Endothelial cell (in vitro differentiated cells): ENCODE measurements around the gene RHOT1. TPM values are rescaled to one million over a fixed set of nuclear protein-coding genes. Genes with fewer than 3 reads are reported as not detected.
"Not testable (repeated sequence)": the region's sequence is repeated elsewhere in the genome, so short reads cannot be mapped to it uniquely, and the experiment has no call there.

Experiments
- DNase-seq: peaks from one replicate; pipeline ENCODE4 v3.0.0; 2021; ENCODE audit warnings: low spot score
- H3K27ac Mint-ChIP-seq: one replicate; pipeline ENCODE4 v1.8.0; 2021; ENCODE audit warnings: mixed read lengths, inconsistent platforms; ENCODE audit not compliant: unreplicated experiment
- H3K27me3 Mint-ChIP-seq: one replicate; pipeline ENCODE4 v1.8.0; 2021; ENCODE audit warnings: mild to moderate bottlenecking, moderate library complexity, mixed read lengths, inconsistent platforms; ENCODE audit not compliant: unreplicated experiment
- H3K36me3 Mint-ChIP-seq: one replicate; pipeline ENCODE4 v1.8.0; 2021; ENCODE audit warnings: mild to moderate bottlenecking, low read depth, mixed read lengths, inconsistent platforms; ENCODE audit not compliant: unreplicated experiment
- H3K4me1 Mint-ChIP-seq: one replicate; pipeline ENCODE4 v1.8.0; 2021; ENCODE audit warnings: mild to moderate bottlenecking, mixed read lengths, inconsistent platforms; ENCODE audit not compliant: unreplicated experiment
- H3K4me3 Mint-ChIP-seq: one replicate; pipeline ENCODE4 v1.8.0; 2021; ENCODE audit warnings: mild to moderate bottlenecking, mixed read lengths, inconsistent platforms; ENCODE audit not compliant: unreplicated experiment
- H3K9me3 Mint-ChIP-seq: one replicate; pipeline ENCODE4 v1.8.0; 2021; ENCODE audit warnings: mixed read lengths, inconsistent platforms; ENCODE audit not compliant: unreplicated experiment
- CTCF ChIP-seq: fragments of 200-600 bp; sonication (generic); IDR thresholded peaks from one replicate; pipeline ENCODE4 v1.5.0; 2021; ENCODE audit warnings: antibody characterized with exemption; ENCODE audit not compliant: unreplicated experiment
- total RNA-seq: library from RNA; stranded (reverse); fragmentation: NEBNext Ultra II Directional; extraction: Animal tissue kit (Norgen Biotek cat#: 25700); gene quantifications from one replicate; pipeline ENCODE4 v1.2.1, GENCODE V29; 2021; ENCODE audit not compliant: unreplicated experiment

Gene RHOT1
- total RNA-seq, 1 donor from 2014 or later = 21.4 TPM

GRCh38 chr17:32142857-32143526 is 690 bp downstream of the RHOT1 start:
- peak; percentile 52 for DNase-seq
- Mint-ChIP-seq H3K27ac (peak overlapping the region; percentile 89), H3K27me3 (no peaks in the 10 kb centered on the region), H3K9me3 (no peaks in the 10 kb centered on the region), H3K4me1 (peaks cover 18% of the 10 kb centered on the region), H3K36me3 (peaks cover 5% of the 10 kb centered on the region), H3K4me3 (peak overlapping the region; percentile 100)
- no peak for TF ChIP-seq CTCF

GRCh38 chr17:32143527-32143870 is 1.2 kb downstream of the RHOT1 start:
- Mint-ChIP-seq H3K36me3 (peaks cover 5% of the 10 kb centered on the region), H3K27ac (no peak overlapping the region), H3K27me3 (no peaks in the 10 kb centered on the region), H3K4me3 (peak overlapping the region; percentile 100), H3K9me3 (no peaks in the 10 kb centered on the region), H3K4me1 (peaks cover 18% of the 10 kb centered on the region)
- TF ChIP-seq CTCF = no peak
- DNase-seq = no peak

- H3K27me3 Mint-ChIP-seq, H3K9me3 Mint-ChIP-seq, H3K36me3 Mint-ChIP-seq, H3K27ac Mint-ChIP-seq, DNase-seq, H3K4me3 Mint-ChIP-seq: not testable (repeated sequence)
- peaks cover 18% of the 10 kb centered on the region for H3K4me1 Mint-ChIP-seq
Observed at GRCh38 chr17:32144442-32144841, 2.1 kb downstream of the RHOT1 start.

GRCh38 chr17:32148351-32148750 is 6.0 kb downstream of the RHOT1 start:
- H3K4me1 Mint-ChIP-seq = peaks cover 5% of the 10 kb centered on the region
- H3K27me3 Mint-ChIP-seq = no peaks in the 10 kb centered on the region
- no peak overlapping the region for H3K27ac Mint-ChIP-seq
- H3K4me3 Mint-ChIP-seq = no peak overlapping the region
- no peaks in the 10 kb centered on the region for H3K9me3 Mint-ChIP-seq
- TF ChIP-seq CTCF = no peak
- peaks cover 6% of the 10 kb centered on the region for H3K36me3 Mint-ChIP-seq
- DNase-seq = no peak

- H3K27ac Mint-ChIP-seq = no peak overlapping the region
- H3K4me3 Mint-ChIP-seq = no peak overlapping the region
- no peak for DNase-seq
- H3K27me3 Mint-ChIP-seq = no peaks in the 10 kb centered on the region
- H3K36me3 Mint-ChIP-seq = peaks cover 11% of the 10 kb centered on the region
- TF ChIP-seq CTCF = no peak
- no peaks in the 10 kb centered on the region for H3K4me1 Mint-ChIP-seq
- H3K9me3 Mint-ChIP-seq = no peaks in the 10 kb centered on the region
Observed at GRCh38 chr17:32150358-32150757, 8.1 kb downstream of the RHOT1 start.
